GM23248 (cell line): ENCODE data around the gene GLDC. TPM values are rescaled to one million over a fixed set of nuclear protein-coding genes. Genes with fewer than 3 reads are reported as not detected.

Source experiments
- DNase-seq: peaks from one replicate; pipeline ENCODE4 v3.0.0-alpha.2; 2015
- H2AFZ ChIP-seq: fragments of 200-600 bp; sonication (generic); 2 replicates; pipeline ENCODE4 v1.6.1; 2016; ENCODE audit warnings: antibody characterized with exemption
- H3F3A ChIP-seq: fragments of 200-600 bp; sonication (generic); 2 replicates; pipeline ENCODE4 v1.6.1; 2016; ENCODE audit warnings: mild to moderate bottlenecking, antibody characterized with exemption, mixed run types; ENCODE audit not compliant: insufficient read depth
- H3K27ac ChIP-seq: fragments of 200-600 bp; sonication (generic); 2 replicates; pipeline ENCODE4 v1.5.1; 2016; ENCODE audit warnings: mild to moderate bottlenecking
- H3K27me3 ChIP-seq: fragments of 200-600 bp; sonication (generic); replicated peaks from 2 replicates; pipeline ENCODE4 v1.6.1; 2016; ENCODE audit warnings: mild to moderate bottlenecking; ENCODE audit not compliant: insufficient read depth
- H3K36me3 ChIP-seq: fragments of 200-600 bp; sonication (generic); 2 replicates; pipeline ENCODE4 v1.6.1; 2016; ENCODE audit warnings: low read depth, mild to moderate bottlenecking
- H3K4me1 ChIP-seq: fragments of 200-600 bp; sonication (generic); 2 replicates; pipeline ENCODE4 v1.6.1; 2016; ENCODE audit warnings: mild to moderate bottlenecking; ENCODE audit not compliant: insufficient read depth
- H3K4me2 ChIP-seq: fragments of 200-600 bp; sonication (generic); one replicate; pipeline ENCODE4 v1.6.1; 2016; ENCODE audit warnings: mild to moderate bottlenecking; ENCODE audit not compliant: unreplicated experiment
- H3K4me3 ChIP-seq: fragments of 200-600 bp; sonication (generic); 2 replicates; pipeline ENCODE4 v1.5.1; 2016; ENCODE audit warnings: mild to moderate bottlenecking
- H3K79me2 ChIP-seq: fragments of 200-600 bp; sonication (generic); 2 replicates; pipeline ENCODE4 v1.6.1; 2016; ENCODE audit warnings: mild to moderate bottlenecking; ENCODE audit not compliant: insufficient read depth
- H3K9ac ChIP-seq: fragments of 200-600 bp; sonication (generic); 2 replicates; pipeline ENCODE4 v1.6.1; 2016; ENCODE audit warnings: mild to moderate bottlenecking
- H3K9me2 ChIP-seq: fragments of 200-600 bp; sonication (generic); 2 replicates; pipeline ENCODE4 v1.6.1; 2016; ENCODE audit warnings: mixed run types, mild to moderate bottlenecking, moderate library complexity; ENCODE audit not compliant: insufficient read depth
- H3K9me3 ChIP-seq: fragments of 200-600 bp; sonication (generic); one replicate; pipeline ENCODE4 v1.6.1; 2017; ENCODE audit warnings: low read depth
- H4K20me1 ChIP-seq: fragments of 200-600 bp; sonication (generic); 2 replicates; pipeline ENCODE4 v1.6.0; 2016; ENCODE audit not compliant: insufficient read depth
- EZH2 ChIP-seq: fragments of 200-600 bp; sonication (generic); IDR thresholded peaks from 2 replicates; pipeline ENCODE4 v1.6.1; 2018; ENCODE audit warnings: antibody characterized with exemption, mild to moderate bottlenecking; ENCODE audit not compliant: insufficient read depth, poor library complexity, severe bottlenecking
- EZH2phosphoT487 ChIP-seq: fragments of 200-600 bp; sonication (generic); IDR thresholded peaks from 2 replicates; pipeline ENCODE4 v1.6.1; 2018; ENCODE audit warnings: antibody characterized with exemption, moderate library complexity, mild to moderate bottlenecking, low read depth; ENCODE audit not compliant: insufficient read depth
- WGBS, 2 experiments: methylation state at CpG; one replicate each; pipeline ENCODE4 v1.1.6; 2015 to 2017; ENCODE audit warnings: low lambda C conversion rate in 2 of 2, low coverage in 1 of 2; ENCODE audit errors: missing lambda C conversion rate in 2 of 2; 5-methylcytosine and 5-hydroxymethylcytosine counted together
- in situ Hi-C: fragments of 300-500 bp; cut with MboI; formaldehyde crosslinking; loops from 2 replicates; pipeline ENCODE4 v1.15.0; 2020
- polyA plus RNA-seq: library from polyadenylated mRNA; unstranded; fragments of >200 nt; fragmentation: Nextera tagmentation; extraction: Ambion mirVana; gene quantifications from 2 replicates; pipeline ENCODE4 v1.2.1, GENCODE V29; 2016
- total RNA-seq: library from RNA; depleted of rRNA; stranded (reverse); fragments of >200 nt; shearing (Covaris generic); gene quantifications from 2 replicates; pipeline ENCODE4 v1.2.3, GENCODE V29; 2014

The GLDC gene
- total and polyA plus RNA-seq, 2 experiments from 2014 or later: 0.11 to 0.48 TPM

- Histone ChIP-seq H3K4me1 (peaks cover 11% of the 10 kb centered on the region), H3K27me3 (no peaks in the 10 kb centered on the region), H3K9me3 (no peaks in the 10 kb centered on the region), H3K9me2 (no peaks in the 10 kb centered on the region), H3K4me3 (no peak overlapping the region), H3K9ac (0 out of 2 replicates have a peak overlapping the region, but pooled peaks have one; percentile 26), H3K36me3 (peaks cover 69% of the 10 kb centered on the region), H3K27ac (peak overlapping the region; percentile 61), H2AFZ (no peak overlapping the region), H3K4me2 (no peak overlapping the region), H3F3A (0 out of 2 replicates have a peak, but pooled peaks cover 14% of the 10 kb centered on the region), H3K79me2 (peaks cover 54% of the 10 kb centered on the region), H4K20me1 (no peaks in the 10 kb centered on the region)
- in situ Hi-C loops: no loop called here
- TF ChIP-seq EZH2phosphoT487 (no peak), EZH2 (no peak)
- WGBS, 2 experiments: 97 to 100% methylated on average over 1 of the region's 1 CpG
- peak; percentile 80 for DNase-seq
These were observed 146.5 kb downstream of the GLDC start for GRCh38 chr9:6498982-6499381.

- Histone ChIP-seq H3K4me1 (peaks cover 11% of the 10 kb centered on the region), H3K9me2 (no peaks in the 10 kb centered on the region), H3K27ac (no peak overlapping the region), H2AFZ (no peak overlapping the region), H4K20me1 (no peaks in the 10 kb centered on the region), H3K4me2 (no peak overlapping the region), H3K27me3 (no peaks in the 10 kb centered on the region), H3K4me3 (no peak overlapping the region), H3K9me3 (no peaks in the 10 kb centered on the region), H3K79me2 (peaks cover 78% of the 10 kb centered on the region), H3K36me3 (peaks cover 58% of the 10 kb centered on the region), H3K9ac (no peak overlapping the region), H3F3A (0 out of 2 replicates have a peak, but pooled peaks cover 14% of the 10 kb centered on the region)
- TF ChIP-seq EZH2phosphoT487 (no peak), EZH2 (no peak)
- 97 to 100% methylated on average over 1 of the region's 1 CpG for WGBS, 2 experiments
- DNase-seq: no peak
- in situ Hi-C loops: no loop called here
These were observed 150.1 kb downstream of the GLDC start for GRCh38 chr9:6495466-6495865.

GRCh38 chr9:6490863-6491262, 154.7 kb downstream of the GLDC start:
- WGBS, 2 experiments: 94 to 97% methylated on average over 2 of the region's 2 CpGs
- no peaks in the 10 kb centered on the region for H3K4me1 ChIP-seq
- DNase-seq: no peak
- no peaks in the 10 kb centered on the region for H3K27me3 ChIP-seq
- peaks cover 91% of the 10 kb centered on the region for H3K79me2 ChIP-seq
- no peak overlapping the region for H2AFZ ChIP-seq
- H3K36me3 ChIP-seq: peaks cover 56% of the 10 kb centered on the region
- H3K9me3 ChIP-seq: no peaks in the 10 kb centered on the region
- no peaks in the 10 kb centered on the region for H3K9me2 ChIP-seq
- no peak overlapping the region for H3K27ac ChIP-seq
- no peak overlapping the region for H3K4me2 ChIP-seq
- no peak overlapping the region for H3K9ac ChIP-seq
- H3K4me3 ChIP-seq: no peak overlapping the region
- in situ Hi-C loops: no loop called here
- H3F3A ChIP-seq: no peaks in the 10 kb centered on the region; the same call in 1 of the 2 replicates
- no peak for TF ChIP-seq EZH2phosphoT487
- TF ChIP-seq EZH2: no peak
- H4K20me1 ChIP-seq: no peaks in the 10 kb centered on the region

GRCh38 chr9:6489099-6489498, 156.4 kb downstream of the GLDC start:
- H3K36me3 ChIP-seq: peaks cover 47% of the 10 kb centered on the region
- TF ChIP-seq EZH2phosphoT487: no peak
- TF ChIP-seq EZH2: no peak
- no peak overlapping the region for H3K27ac ChIP-seq
- no peaks in the 10 kb centered on the region for H3K27me3 ChIP-seq
- no peak for DNase-seq
- no peaks in the 10 kb centered on the region for H3K9me3 ChIP-seq
- no peak overlapping the region for H2AFZ ChIP-seq
- no peaks in the 10 kb centered on the region for H4K20me1 ChIP-seq
- no peak overlapping the region for H3K4me2 ChIP-seq
- in situ Hi-C loops: no loop called here
- peaks cover 79% of the 10 kb centered on the region for H3K79me2 ChIP-seq
- H3K4me1 ChIP-seq: no peaks in the 10 kb centered on the region
- WGBS, 2 experiments: 97 to 100% methylated on average over 1 of the region's 1 CpG
- H3F3A ChIP-seq: no peaks in the 10 kb centered on the region; the same call in 1 of the 2 replicates
- H3K9me2 ChIP-seq: no peaks in the 10 kb centered on the region
- H3K4me3 ChIP-seq: no peak overlapping the region
- no peak overlapping the region for H3K9ac ChIP-seq

GRCh38 chr9:6488395-6488794, 157.1 kb downstream of the GLDC start:
- Histone ChIP-seq H3K4me1 (no peaks in the 10 kb centered on the region), H3K9me2 (no peaks in the 10 kb centered on the region), H3K9me3 (no peaks in the 10 kb centered on the region), H3F3A (no peaks in the 10 kb centered on the region; the same call in 1 of the 2 replicates), H3K36me3 (peaks cover 40% of the 10 kb centered on the region), H2AFZ (no peak overlapping the region), H3K27ac (no peak overlapping the region), H3K4me2 (no peak overlapping the region), H3K4me3 (no peak overlapping the region), H3K27me3 (no peaks in the 10 kb centered on the region), H4K20me1 (no peaks in the 10 kb centered on the region), H3K9ac (no peak overlapping the region), H3K79me2 (peaks cover 74% of the 10 kb centered on the region)
- in situ Hi-C loops: no loop called here
- 94 to 98% methylated on average over 7 of the region's 7 CpGs for WGBS, 2 experiments
- DNase-seq: peak; percentile 2
- TF ChIP-seq EZH2 (no peak), EZH2phosphoT487 (no peak)
